Vagina (tissue), 2 donors: Measurements from ENCODE around the gene BICC1. TPM values are rescaled to one million over a fixed set of nuclear protein-coding genes. Genes with fewer than 3 reads are reported as not detected.

Experiments used
- DNase-seq, 2 donors: peaks; one replicate each; pipeline ENCODE4 v3.0.0-alpha.2; 2017; ENCODE audit errors: extremely low spot score in 2 of 2
- H3K27ac ChIP-seq: fragments of 200-600 bp; sonication (generic); one replicate; pipeline ENCODE4 v1.5.1; 2019
- H3K27me3 ChIP-seq: fragments of 200-600 bp; sonication (generic); one replicate; pipeline ENCODE4 v1.5.1; 2019
- H3K36me3 ChIP-seq, 2 donors: fragments of 200-600 bp; sonication (generic); one replicate each; pipeline ENCODE4 v1.5.1; 2017 to 2019
- H3K4me1 ChIP-seq: fragments of 200-600 bp; sonication (generic); one replicate; pipeline ENCODE4 v1.5.1; 2019
- H3K4me3 ChIP-seq, 2 donors: fragments of 200-600 bp; sonication (generic); 1 replicate in 1 of 2; 2 replicates in 1 of 2; pipeline ENCODE4 v1.5.1; 2016 to 2019
- H3K9me3 ChIP-seq: fragments of 200-600 bp; sonication (generic); one replicate; pipeline ENCODE4 v1.5.1; 2019
- POLR2A ChIP-seq, 2 donors: fragments of 450-650 bp; IDR thresholded peaks; one replicate each; pipeline ENCODE4 v1.6.1; 2017; ENCODE audit warnings: antibody characterized with exemption in 2 of 2, mild to moderate bottlenecking in 2 of 2, moderate library complexity in 2 of 2
- POLR2AphosphoS5 ChIP-seq, 2 donors: sonication (generic); formaldehyde crosslinking; IDR thresholded peaks; one replicate each; pipeline ENCODE4 v1.9.0; 2017; ENCODE audit warnings: antibody characterized with exemption in 2 of 2, mild to moderate bottlenecking in 2 of 2, low read depth in 1 of 2; ENCODE audit not compliant: insufficient read depth in 1 of 2
- intact Hi-C: fragments of 100-400 bp; cut with DNase I; formaldehyde crosslinking; loops from one replicate; pipeline ENCODE4 v1.15.1; 2023
- total RNA-seq: library from RNA; depleted of rRNA; stranded (reverse); fragments of >200 nt; gene quantifications from one replicate; pipeline ENCODE4 v1.2.3, GENCODE V29; 2016
- TF ChIP-seq, protein P1 (sequence below), 3 experiments: fragments of 450-650 bp in 2 of 3; fragments of 200-600 bp in 1 of 3; sonication (generic) in 1 of 3; IDR thresholded peaks; one replicate each; pipeline ENCODE4 v1.5.1; 2017 to 2019; ENCODE audit warnings: antibody characterized with exemption in 3 of 3, mild to moderate bottlenecking in 2 of 3, moderate library complexity in 2 of 3

The BICC1 gene
- total RNA-seq, 1 donor from 2014 or later, result 15.2 TPM

DNA sequence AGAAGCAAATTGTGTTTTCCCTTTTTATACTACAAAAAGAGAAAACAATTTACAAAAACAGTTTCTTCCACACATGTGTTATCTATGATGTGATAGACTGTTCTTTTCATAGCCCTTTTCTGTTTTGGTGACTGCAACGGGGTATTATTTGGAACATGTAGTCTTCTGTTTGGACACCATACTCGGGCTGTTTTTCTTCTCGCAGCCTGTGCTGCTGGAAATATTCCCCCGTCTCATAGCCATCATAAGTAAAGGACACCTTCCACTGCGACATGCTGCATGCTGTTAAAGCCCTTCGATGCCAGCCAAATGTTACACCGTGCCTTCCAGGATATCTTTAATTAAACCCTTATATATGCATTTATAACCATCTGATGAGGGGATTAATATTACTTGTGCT lies 222.4 kb downstream of the BICC1 start:
- no peak for TF ChIP-seq POLR2A (IDR thresholded peaks at IDR 0.05)
- no peak for TF ChIP-seq POLR2AphosphoS5 (IDR thresholded peaks at IDR 0.05; ENCODE audit: insufficient read depth in 1 of 2, low read depth in 1 of 2)
- TF ChIP-seq, protein P1, sequence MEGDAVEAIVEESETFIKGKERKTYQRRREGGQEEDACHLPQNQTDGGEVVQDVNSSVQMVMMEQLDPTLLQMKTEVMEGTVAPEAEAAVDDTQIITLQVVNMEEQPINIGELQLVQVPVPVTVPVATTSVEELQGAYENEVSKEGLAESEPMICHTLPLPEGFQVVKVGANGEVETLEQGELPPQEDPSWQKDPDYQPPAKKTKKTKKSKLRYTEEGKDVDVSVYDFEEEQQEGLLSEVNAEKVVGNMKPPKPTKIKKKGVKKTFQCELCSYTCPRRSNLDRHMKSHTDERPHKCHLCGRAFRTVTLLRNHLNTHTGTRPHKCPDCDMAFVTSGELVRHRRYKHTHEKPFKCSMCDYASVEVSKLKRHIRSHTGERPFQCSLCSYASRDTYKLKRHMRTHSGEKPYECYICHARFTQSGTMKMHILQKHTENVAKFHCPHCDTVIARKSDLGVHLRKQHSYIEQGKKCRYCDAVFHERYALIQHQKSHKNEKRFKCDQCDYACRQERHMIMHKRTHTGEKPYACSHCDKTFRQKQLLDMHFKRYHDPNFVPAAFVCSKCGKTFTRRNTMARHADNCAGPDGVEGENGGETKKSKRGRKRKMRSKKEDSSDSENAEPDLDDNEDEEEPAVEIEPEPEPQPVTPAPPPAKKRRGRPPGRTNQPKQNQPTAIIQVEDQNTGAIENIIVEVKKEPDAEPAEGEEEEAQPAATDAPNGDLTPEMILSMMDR (IDR thresholded peaks at IDR 0.05), result no peak
- H3K27ac ChIP-seq, result no peak overlapping the region

DNA sequence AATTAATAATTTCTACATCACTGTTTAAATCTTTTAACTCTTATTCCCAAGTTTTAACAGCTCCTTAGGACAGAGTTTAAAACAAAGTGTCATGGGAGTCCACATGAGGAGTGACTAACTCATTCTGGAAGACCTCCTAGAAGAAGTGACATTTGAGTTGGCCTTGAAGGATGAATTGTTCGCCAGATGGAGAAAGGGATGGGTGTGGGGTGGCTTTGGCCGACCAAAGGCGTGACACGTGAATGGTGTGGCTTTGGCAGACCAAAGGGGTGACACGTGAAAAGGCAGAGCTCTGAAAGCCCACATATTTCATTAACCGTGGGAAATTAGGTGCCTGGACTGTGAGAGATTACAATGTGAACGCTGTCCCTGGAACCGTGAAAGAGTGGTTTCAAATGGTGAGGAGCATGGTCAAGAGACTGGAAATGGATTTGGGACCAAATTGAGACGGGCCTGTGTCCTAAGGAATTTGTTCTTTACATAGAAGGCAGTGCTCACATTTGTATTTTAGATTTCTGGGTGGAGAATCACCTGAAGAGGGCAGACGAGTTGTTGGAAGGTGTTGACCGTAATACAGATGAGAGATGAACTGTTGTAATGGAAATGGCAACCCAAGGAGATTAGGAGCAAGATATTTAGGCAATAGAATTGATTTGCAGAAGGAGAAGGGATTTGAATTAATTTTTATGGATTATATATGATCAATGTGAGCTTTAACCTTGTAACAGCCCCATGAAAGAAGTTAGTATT lies 228.1 kb downstream of the BICC1 start:
- intact Hi-C loops, result no loop called here
- Histone ChIP-seq H3K27me3 (no peaks in the 10 kb centered on the region), H3K4me1 (no peaks in the 10 kb centered on the region), H3K4me3 (no peak overlapping the region), H3K9me3 (no peaks in the 10 kb centered on the region), H3K27ac (no peak overlapping the region), H3K36me3 (no peaks in the 10 kb centered on the region)
- TF ChIP-seq, protein P1 (IDR thresholded peaks at IDR 0.05), result no peak
- TF ChIP-seq POLR2A (IDR thresholded peaks at IDR 0.05) (no peak), POLR2AphosphoS5 (IDR thresholded peaks at IDR 0.05; ENCODE audit: insufficient read depth in 1 of 2, low read depth in 1 of 2) (no peak)
- no peak for DNase-seq

More for the DNA sequence above, 222.4 kb downstream of the BICC1 start:
- H3K36me3 ChIP-seq, result no peaks in the 10 kb centered on the region
- no peaks in the 10 kb centered on the region for H3K27me3 ChIP-seq
- H3K9me3 ChIP-seq, result no peaks in the 10 kb centered on the region
- no peak overlapping the region for H3K4me3 ChIP-seq
- no peak for DNase-seq
- H3K4me1 ChIP-seq, result no peaks in the 10 kb centered on the region
- intact Hi-C loops, result no loop called here

DNA sequence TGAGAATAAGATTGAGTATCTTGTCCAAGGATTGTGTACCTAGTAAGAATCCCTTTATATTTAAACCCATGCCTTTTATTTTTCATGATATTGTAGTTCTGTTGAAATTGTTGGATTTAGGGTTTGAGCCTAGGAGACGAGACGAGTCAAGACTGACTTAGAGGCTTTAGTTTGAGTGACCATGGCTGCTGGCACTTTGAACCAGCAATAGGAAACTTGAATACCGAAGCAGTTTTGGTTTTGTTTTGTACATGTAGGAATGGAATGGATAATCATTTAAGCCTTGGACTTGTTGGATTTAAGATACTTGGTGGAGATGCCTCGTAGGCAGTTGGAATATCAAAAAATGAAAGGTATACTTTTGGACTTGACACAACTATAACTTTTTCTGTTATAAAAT lies 229.0 kb downstream of the BICC1 start:
- TF ChIP-seq POLR2AphosphoS5 (IDR thresholded peaks at IDR 0.05; ENCODE audit: insufficient read depth in 1 of 2, low read depth in 1 of 2) (no peak), POLR2A (IDR thresholded peaks at IDR 0.05) (no peak)
- TF ChIP-seq, protein P1 (IDR thresholded peaks at IDR 0.05), result no peak
- Histone ChIP-seq H3K27me3 (no peaks in the 10 kb centered on the region), H3K36me3 (no peaks in the 10 kb centered on the region), H3K4me3 (no peak overlapping the region), H3K4me1 (no peaks in the 10 kb centered on the region), H3K9me3 (no peaks in the 10 kb centered on the region), H3K27ac (no peak overlapping the region)
- intact Hi-C loops, result no loop called here
- no peak for DNase-seq

DNA sequence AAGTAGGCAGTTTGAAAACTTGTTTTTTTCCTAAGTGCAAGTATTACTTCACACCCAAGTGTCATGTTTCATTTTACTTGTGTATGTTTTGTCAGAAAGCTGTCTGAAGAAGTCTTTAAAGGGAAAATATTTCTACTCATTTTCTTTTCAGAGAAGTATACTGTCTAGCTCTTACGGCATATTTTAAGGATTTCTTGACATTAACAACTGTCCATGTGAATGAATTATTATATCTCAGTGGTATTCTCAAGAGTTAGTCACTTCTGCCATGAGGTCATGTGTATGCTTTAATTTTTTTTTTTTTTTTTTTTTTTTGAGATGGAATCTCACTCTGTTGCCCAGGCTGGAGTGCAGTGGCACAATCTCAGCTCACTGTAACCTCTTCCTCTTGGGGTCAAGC lies 229.5 kb downstream of the BICC1 start:
- intact Hi-C loops, result no loop called here

More for the DNA sequence above, 229.5 kb downstream of the BICC1 start:
- Histone ChIP-seq H3K36me3 (no peaks in the 10 kb centered on the region), H3K4me3 (no peak overlapping the region), H3K9me3 (no peaks in the 10 kb centered on the region), H3K4me1 (no peaks in the 10 kb centered on the region), H3K27me3 (no peaks in the 10 kb centered on the region), H3K27ac (no peak overlapping the region)
- TF ChIP-seq, protein P1 (IDR thresholded peaks at IDR 0.05), result no peak
- TF ChIP-seq POLR2AphosphoS5 (IDR thresholded peaks at IDR 0.05; ENCODE audit: insufficient read depth in 1 of 2, low read depth in 1 of 2), result no peak
- no peak for TF ChIP-seq POLR2A (IDR thresholded peaks at IDR 0.05)
- DNase-seq, result no peak
